Islet precursor cell (in vitro differentiated cells): ENCODE data around the gene CMIP.

Source experiments
- DNase-seq: peaks from one replicate; pipeline ENCODE4 v3.0.0-alpha.2; 2018

CMIP gene

GRCh38 chr16:81496742-81497141 is 52.1 kb downstream of the CMIP start:
- DNase-seq: no peak

GRCh38 chr16:81497690-81498089 is 53.1 kb downstream of the CMIP start:
- no peak for DNase-seq

- DNase-seq: no peak
Measured at GRCh38 chr16:81498351-81498750, 53.7 kb downstream of the CMIP start.

- no peak for DNase-seq
Measured at GRCh38 chr16:81499576-81500380, 55.2 kb downstream of the CMIP start.

- no peak for DNase-seq
Measured at GRCh38 chr16:81500833-81501521, 56.4 kb downstream of the CMIP start.

- no peak for DNase-seq
Measured at GRCh38 chr16:81502396-81503070, 57.9 kb downstream of the CMIP start.

GRCh38 chr16:81505011-81505661 is 60.5 kb downstream of the CMIP start:
- no peak for DNase-seq

GRCh38 chr16:81509404-81509803 is 64.8 kb downstream of the CMIP start:
- DNase-seq: no peak

- DNase-seq: no peak
Measured at GRCh38 chr16:81510016-81510415, 65.4 kb downstream of the CMIP start.

GRCh38 chr16:81511371-81511770 is 66.8 kb downstream of the CMIP start:
- no peak for DNase-seq

GRCh38 chr16:81513204-81514040 is 68.8 kb downstream of the CMIP start:
- DNase-seq: peak; percentile 82

GRCh38 chr16:81514041-81514559 is 69.5 kb downstream of the CMIP start:
- DNase-seq: no peak

- DNase-seq: no peak
Measured at GRCh38 chr16:81514568-81515258, 70.1 kb downstream of the CMIP start.

- DNase-seq: no peak
Measured at GRCh38 chr16:81515281-81515680, 70.7 kb downstream of the CMIP start.

GRCh38 chr16:81515721-81516120 is 71.1 kb downstream of the CMIP start:
- no peak for DNase-seq

GRCh38 chr16:81516478-81517149 is 72.0 kb downstream of the CMIP start:
- no peak for DNase-seq

- no peak for DNase-seq
Measured at GRCh38 chr16:81517150-81517499, 72.5 kb downstream of the CMIP start.

- DNase-seq: peak; percentile 71
Measured at GRCh38 chr16:81517629-81518438, 73.2 kb downstream of the CMIP start.

- no peak for DNase-seq
Measured at GRCh38 chr16:81518439-81518757, 73.8 kb downstream of the CMIP start.
